GM18508 (cell line): ENCODE results near the gene PLXNA1.
A peak's percentile ranks its signal among the peaks of the same experiment; 100 is the strongest.

Source experiments
- ATAC-seq: cut with Tn5 transposase; IDR thresholded peaks from one replicate; pipeline ENCODE4 v1.9.1; 2021; ENCODE audit warnings: moderate number of reproducible peaks; ENCODE audit not compliant: insufficient read depth, unreplicated experiment

PLXNA1 gene

DNA sequence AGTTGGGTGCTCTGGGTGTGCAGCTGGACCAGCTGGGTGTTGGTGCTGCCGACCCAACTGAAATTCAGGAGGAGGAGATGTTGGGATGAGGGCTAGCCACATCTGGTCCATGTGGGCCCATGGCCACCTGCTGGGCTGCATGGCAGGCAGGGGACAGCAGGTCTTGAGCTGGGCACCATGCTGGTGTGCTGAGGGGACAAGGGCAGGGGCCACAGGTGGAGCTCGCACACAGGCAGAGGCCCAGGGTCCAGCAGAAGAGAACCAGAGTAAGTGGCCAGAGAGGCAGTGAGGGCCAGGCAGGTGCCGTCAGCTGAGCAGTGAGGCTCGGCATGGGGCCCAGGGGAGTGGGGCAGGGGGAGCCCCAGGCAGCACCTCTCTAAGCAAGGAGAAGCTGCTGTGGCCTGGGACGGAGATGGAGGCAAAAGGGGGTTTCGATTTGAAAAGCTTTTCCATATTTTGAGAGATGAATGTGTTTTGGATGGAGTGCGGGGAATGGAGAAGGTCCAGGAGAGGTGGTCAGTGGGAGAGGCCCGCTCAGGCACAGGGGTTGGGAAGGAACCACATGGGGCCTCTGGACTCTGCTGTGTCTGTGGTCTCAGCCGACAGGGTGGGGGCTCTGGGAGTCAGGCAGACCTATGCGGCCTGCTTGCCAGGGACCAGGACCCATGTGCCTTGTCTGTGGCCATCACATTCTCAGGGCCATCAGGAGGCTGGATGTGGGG, 30.5 kb upstream of the PLXNA1 start:
- ATAC-seq = no peak

DNA sequence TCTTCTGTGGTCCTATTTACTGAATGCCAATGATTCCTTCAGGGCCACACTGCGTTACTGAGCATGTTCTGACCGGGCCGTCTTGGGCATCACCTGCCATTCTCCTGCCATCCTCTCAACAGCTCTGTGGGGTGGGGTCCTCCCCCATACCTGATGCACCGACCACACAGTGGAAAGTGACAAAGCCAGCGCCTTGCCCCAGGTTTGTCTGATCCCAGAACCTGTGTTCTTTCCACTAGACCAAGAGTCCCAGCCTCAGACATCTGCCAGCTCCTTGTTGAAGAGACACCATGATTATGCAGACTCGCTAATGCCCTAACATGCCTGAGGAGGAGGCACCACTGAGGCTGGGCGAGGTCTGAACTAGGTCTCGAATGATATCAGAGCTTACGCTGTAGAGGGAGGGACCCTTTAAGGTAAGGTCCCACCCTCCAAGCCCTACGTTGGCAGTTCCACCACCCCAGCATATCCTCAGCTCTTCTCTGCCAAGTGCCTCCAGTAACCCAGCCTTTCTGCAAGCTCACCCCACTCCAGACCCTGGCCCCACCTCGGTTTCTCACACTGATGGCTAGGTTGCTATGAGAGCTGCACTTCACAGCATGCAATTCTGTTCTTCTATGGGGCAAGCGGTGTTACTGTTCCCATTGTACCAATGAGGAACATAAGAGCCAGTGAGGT, 29.8 kb upstream of the PLXNA1 start:
- ATAC-seq = no peak

DNA sequence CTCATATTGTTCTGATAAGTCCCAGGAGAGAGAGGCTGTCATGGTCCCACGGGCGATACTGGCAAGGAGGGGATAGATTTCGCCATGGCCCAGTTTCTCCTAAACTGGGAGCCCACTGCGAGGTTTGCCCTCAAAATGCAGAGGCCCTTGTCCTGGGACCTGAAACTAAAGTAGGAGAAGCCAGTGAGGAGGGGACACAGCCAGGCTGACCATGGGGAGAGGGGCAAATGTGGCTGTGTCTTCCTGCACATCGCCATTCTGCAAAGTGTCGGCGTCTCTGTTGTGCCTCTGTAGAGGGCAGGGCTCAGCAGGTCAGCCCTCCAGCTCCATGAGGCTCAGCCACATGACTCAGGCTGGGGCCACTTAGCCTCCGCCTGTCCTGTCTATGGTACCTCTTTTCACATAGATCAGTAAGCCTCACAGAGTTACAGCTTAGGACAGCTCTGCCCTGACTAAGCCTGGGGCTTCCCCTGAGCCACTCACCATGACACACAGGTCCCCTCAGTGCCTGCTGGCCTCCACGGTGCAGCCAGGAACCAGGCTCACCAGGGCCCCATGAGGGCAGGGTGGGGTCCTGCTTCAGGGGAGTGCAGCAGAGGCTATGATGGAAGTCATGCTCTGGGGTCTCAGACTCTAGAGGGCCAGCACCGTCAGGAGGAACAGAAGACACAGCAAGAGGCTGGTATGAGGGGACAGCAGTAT, 28.6 kb upstream of the PLXNA1 start:
- peak; percentile 45 for ATAC-seq

DNA sequence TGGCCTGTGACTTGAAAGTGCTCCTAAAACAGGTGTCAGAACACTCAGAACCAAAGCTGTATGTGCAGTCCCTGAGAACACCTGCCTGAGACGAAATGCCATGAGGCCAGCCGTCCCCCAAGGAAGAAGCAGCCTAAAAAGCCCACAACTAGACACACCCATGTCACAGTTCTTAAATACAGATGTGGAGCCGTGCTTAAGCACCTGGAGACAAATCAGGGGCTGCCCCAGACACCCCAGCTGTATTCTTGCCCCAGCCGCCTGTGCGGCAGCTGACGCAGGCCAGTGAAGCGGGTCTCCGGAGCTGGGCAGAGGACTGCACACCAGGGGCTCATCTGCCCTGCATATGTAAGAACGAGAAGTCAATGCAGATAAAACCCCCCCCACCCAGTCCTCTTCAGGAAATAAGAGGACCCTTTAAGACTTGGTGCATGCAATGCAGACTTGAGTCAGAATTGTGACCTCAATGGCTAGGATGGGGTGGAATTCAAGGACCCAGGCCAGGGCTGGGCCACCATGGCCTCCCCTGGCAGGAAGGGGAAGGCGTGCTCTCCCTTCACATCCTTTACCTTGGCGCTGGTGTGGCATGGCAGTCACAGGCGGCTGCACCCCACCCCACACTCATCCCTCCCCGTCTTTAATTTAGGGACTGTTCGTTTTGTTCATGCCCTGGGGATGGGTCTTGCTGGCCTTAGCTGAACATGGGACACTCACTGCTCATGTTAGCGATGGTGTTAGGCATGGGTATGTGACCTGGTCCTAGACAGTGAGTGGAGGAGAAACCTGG, 27.7 kb upstream of the PLXNA1 start:
- peak; percentile 76 for ATAC-seq

DNA sequence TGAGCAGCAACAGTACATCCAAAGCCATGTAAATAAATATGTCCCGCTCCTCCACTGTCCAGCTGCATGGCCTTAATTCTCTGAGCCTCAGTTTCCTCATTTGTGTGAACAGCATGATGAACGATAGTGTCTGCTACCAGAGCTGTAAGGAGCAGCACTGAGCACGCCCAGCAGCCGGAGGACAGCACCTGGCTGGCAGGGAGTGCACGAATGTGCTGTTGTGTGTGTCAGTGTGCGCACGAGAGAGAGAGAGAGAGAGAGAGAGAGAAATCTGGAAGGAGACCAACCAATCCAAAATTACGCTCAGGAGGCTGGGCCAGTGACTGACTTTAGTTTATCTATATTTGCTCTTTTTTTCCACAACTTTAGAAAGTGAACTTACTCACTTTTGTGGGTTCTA, 26.6 kb upstream of the PLXNA1 start:
- ATAC-seq = no peak

DNA sequence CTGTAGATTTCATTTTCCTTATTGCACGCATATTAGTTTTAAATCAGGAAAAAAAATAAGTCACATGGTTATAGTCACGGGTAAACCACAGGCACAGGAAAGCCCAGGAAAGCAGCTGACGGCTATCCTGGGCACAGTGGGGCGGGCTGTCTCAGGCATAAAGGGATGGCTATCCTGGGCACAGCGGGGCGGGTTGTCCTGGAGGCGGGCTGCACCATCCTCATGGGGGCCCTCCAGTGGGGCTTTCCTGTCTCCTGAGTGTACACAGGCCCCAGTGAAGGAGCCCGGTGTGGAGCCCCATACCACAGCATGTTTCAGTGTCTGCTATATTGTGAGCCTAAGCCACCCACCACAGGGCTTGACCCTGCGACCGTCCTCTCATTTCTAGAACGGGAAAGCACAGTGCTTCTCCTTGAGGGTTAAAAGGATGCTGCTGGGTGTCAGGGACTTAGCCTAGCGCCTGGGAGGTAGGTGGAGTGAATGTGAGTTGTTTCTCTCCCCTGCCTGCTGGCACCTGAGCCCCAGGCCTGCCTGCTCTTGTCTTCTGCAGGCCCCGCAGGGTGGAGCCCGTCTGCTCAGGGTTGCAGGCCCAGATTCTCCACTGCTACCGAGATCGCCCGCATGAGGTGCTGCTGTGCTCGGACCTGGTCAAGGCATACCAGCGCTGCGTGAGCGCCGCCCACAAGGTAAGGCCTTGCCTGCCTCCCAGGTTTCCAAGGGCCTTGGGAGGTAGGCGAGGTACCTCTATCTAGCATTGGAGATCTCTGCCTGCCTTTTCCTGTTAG, 25.9 kb upstream of the PLXNA1 start:
- no peak for ATAC-seq

DNA sequence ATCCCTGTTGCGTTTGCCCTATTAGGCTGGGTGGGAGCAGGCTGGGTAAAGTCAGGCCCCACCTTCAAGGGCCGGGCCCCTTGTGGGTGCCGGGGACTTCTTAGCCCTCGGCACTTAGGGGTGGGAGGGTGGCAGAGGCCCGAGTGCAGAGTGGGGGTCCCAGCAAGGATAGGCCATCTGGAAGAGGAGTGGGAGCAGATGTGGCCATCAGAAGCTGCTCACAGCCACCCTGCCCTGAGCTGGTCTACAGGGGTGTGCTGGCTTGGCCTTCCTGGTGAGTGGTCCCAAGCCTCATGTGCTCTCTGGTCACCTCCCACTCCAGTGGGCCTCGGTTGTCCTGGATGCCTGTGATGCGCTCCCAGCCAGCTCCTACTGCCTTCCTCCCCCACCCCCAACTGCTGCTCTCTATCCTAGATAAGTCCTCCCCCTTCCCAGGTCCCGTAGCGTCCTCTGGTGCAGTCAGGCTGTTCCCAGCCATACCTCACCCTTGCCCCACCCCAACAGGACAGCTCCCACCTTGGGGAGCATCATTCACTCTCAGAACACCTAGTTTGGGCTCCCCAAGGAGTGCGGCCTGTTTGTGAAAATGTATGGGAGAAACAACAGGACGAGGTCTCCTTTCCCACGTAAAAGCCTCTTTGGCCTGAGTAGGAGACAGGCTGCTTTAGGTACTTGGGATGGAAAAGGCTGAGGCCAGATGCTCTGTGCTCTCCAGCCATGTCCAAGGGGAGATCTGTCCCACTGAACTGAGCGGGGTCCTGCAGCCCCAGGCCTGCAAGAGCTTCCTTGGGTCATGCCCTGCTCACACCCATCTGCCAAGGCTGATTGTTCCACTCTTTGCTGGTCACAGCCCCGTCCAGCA, 24.9 kb upstream of the PLXNA1 start:
- ATAC-seq = no peak

DNA sequence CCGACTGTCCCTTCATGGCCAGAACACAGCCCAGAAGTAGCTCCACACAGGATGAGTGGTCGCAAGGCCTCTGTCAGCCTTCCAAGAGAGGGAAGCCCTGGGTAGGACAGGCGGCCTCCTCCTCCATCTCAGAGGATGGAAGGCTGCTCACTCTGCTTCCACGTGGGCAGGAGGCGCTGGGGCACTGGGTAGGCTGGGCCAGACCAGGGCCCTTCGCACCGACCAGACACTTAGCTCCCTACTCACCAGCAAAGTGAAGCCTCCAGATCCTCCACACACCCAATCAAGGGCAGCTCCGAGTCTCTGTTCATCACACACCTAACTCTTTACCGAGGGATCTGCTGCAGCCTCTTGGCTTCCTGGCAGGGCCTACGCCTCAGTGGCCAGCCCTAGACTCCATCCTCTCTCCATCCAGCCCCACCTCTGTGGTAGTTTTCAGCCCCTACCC, 24.3 kb upstream of the PLXNA1 start:
- no peak for ATAC-seq

DNA sequence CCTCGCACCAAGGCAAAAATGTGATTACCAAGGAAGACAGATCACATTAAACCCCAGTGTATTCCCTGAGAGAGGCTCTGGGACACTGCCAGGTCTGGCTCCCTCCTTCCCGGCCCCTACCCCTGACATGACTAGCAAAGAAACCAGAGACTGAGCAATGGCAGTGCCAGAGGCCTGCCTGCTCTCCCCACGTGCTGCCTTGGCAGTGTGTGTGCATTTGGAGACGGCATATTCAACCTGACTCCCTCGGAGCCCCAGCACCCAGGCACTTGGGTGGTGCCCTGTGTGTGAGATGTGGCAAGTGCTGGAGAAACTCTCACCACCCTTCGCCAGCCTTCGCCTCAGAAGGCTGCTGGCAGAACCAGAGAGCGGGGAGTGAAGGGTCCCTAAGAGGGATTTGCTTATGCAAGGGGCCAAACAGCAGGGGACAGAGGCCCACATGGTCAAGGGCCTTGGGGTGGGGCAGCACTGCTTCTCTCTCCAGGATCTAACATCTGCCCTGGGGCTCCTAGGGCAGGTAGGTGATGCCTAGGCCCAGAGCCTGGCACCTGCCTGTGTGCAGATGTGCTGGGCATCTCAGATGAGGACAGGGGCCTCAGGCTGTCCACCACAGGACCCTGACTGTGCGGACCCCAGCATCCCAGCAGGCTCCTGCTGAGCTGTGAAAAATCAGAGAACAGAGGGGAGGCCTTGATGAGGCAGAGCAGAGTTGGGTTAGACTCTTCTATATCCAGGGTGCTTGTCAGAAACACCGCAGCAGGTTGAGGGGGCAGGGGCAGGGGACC, 23.6 kb upstream of the PLXNA1 start:
- no peak for ATAC-seq

DNA sequence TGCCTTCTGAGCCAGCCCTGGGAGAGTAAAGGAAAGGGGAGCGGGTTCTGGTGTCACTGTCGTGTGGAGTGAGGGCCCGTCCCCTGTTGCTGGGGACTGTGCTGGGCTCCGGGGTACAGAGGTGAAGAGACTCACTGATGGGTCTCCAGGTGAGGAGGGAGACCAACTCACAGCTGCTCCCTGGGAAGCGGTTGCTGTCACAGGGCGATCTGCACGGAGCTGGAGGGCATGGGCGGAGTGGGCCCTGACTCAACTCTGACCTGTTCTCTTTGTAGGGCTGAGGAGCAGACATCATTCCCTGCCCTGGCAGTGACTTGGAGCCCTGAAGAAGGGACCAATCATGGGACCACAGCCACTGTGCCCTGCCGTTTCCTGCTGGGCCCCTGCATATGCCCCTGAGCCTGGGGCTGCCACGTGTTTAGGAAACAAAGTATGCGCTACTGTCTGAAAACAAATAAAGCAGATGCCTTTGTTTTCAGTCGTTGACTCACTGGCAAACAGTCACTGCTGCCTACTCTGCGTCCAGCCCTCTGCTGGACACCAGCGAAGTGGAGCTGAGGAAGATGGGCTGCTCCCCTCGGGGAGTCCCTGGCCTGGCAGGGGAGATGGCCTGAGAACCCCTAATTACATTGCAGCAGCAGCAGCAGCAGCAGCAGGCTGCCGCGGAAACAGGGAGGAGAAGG, 22.9 kb upstream of the PLXNA1 start:
- no peak for ATAC-seq

DNA sequence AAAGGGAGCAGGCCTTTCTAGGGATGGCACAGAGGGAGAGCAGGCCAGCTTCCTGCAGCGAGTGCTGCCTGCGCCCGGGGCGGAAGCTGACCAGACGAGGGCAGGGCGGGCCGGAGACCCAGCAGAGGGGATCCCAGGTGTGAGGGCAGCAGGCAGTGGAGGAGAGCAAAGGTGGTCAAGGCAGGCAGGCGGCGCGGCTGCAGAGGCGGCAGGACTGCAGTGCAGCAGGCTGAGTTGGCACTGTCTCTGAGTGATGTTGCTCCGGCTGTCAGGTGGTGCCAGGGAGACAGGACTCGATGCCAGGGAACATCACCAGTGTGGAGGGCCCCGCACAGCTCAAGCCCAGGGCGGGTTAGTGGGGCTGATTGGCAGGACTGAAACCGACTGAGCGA, 22.3 kb upstream of the PLXNA1 start:
- no peak for ATAC-seq

DNA sequence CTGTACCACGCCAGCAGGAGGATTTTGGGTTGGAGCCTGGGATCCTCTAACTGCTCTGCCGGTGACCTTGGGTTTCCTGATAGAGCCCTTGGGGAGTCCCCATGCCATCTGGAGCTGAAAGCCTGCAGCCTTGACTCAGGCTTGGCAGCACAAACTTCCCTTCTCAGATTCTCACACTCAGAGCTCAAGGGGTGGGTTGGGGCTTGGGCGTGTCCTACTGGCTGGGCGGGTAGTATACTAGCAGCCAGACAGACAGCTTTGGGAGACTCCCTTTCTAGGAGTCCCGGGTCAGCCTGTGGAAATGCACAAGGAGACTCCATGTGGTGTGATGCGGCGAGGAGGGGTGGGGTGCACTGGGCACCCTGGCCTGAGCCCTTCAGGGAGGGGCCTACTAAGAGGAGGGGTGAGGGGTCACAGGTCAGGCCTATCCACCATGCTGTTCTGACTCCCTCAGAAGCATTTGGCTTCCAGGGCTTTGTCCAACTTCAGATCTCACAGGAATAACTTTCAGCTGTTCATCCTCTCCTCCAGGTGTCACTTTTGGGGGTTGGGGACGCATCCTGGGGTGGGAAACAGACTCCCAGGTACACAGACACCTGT, 21.6 kb upstream of the PLXNA1 start:
- ATAC-seq = no peak

DNA sequence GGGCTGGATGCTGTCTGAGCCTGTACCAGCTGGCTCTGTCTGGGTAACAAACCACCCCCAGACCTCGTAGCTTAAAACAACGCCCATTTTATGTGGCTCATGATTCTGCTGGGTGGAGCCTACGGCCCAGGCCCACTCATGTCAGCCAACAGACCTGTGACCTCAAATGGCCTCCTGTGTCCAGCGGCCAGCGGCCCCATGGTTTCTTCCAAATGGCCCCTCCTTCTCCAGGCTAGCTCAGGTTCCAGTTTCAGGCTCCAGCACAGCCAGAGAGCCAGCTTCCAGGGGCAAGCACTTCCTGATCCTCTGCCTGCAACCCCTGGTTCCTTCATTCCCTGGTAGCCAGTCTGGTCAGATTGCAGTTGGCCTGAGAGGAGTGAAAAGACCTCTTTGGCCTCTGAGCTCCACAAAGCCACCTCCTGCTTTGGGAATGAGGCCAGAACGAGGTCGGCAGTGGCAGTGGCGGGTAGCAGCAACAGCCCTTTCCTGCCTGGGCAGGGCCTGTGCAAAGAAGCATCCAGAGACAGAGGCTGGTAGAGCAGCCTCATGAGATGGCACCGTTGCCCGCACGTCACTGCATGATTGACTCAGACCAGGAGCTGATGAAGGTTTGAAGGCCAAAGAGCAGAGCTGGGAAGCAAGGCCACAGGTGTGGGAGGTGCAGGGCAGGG, 21.0 kb upstream of the PLXNA1 start:
- no peak for ATAC-seq

DNA sequence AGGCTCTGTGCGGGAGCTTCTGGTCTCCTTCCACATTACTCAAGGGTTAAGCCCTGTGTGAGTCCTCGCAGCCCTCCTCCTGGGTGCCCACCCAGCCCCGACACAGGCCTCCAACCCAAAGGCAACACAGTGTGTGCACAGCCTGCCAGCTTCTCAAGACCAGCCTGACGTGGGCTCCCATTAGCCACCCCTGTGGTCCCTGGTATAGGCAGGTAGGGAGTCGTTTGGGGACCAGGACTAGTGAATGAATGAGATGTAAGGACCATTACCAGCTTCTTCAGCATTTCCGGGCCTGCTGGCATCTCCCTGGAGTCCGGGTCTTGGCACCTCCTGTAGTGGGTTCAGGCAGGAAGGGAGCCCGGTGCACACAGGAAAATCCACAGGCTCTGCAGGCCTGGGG, 20.2 kb upstream of the PLXNA1 start:
- ATAC-seq = no peak

DNA sequence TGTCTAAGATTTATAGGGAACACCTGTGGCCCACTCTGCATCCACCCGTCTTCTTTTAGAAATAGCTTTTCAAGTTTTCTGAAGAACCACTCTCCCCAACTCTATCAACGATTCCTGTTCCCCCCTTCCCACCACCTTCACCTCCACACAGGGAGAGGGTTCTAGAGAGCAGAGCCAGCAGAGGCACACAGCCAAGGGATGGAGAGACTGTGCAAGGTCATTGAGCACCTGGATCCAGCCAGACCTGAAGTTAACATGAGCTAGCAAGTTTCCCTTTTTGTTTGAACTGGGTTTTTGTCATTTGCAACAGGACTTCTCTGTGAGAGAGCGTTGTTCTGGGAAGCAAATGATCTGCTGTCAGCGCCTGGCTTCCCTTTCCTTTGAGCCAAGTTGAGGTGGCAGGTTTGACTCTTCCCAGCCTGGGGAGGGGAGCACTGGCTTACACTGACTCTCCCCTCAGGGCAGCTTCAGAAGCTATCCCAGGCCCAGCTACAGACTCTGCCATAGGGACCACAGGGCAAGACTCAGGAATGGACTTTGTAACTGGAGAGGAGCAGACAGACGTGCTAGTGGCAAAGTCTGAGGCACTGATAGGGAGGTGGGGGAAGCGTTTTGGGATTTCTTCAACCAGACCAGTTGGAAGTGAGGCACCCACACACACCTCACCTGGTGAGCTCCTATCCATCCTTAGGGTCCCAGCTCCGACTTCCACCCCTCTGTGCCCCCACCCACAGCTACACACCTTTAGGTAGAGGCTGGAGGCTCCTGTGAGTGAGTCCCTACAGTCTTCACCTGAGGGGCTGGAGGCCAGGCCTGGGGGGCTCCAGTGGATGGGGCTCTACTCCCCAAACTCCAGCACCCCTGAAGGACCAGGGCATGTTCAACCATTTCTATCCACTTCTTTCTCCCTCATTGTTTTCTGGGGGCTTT, 19.4 kb upstream of the PLXNA1 start:
- no peak for ATAC-seq

DNA sequence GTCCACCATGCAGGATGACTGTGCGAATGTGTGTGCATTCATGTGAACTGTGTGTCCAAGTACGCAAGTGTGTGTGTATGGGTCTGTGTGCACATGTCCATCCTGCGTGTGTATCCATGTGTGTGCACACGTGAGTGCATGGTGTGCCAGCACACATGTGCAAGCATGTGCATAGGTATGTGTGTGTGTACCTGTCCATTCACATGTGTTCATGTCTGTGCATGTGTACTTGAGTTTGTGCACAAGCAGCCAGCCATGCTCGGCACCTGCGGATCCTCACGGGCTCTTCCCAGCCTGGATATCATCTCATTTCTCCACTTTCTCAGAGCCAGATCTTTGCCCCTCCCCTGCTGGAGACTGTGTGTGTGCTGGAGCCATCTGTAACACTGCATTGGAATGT, 18.7 kb upstream of the PLXNA1 start:
- no peak for ATAC-seq
